SK-N-MC (cell line): ENCODE data around the gene TMBIM1.
A peak's percentile ranks its signal among the peaks of the same experiment; 100 is the strongest.
"Not testable (repeated sequence)": the region's sequence is repeated elsewhere in the genome, so short reads cannot be mapped to it uniquely, and the experiment has no call there.

ENCODE experiments used
- DNase-seq: peaks from one replicate; pipeline ENCODE4 v3.0.0-alpha.2; 2011; ENCODE audit warnings: low read depth, low spot score
- H3K27ac ChIP-seq: fragments of 200-600 bp; sonication (generic); 2 replicates; pipeline ENCODE4 v1.5.1; 2016; ENCODE audit warnings: mixed run types
- H3K36me3 ChIP-seq: fragments of 200-600 bp; sonication (generic); 2 replicates; pipeline ENCODE4 v1.6.1; 2017; ENCODE audit warnings: antibody characterized with exemption, low read length, mixed read lengths; ENCODE audit not compliant: insufficient read depth
- H3K4me3 ChIP-seq: fragments of 200-600 bp; sonication (generic); 2 replicates; pipeline ENCODE4 v1.5.1; 2016
- H3K9ac ChIP-seq: fragments of 200-600 bp; sonication (generic); 2 replicates; pipeline ENCODE4 v1.8.0; 2017; ENCODE audit warnings: mixed run types, mixed read lengths; ENCODE audit not compliant: insufficient read length
- H3K9me3 ChIP-seq: fragments of 200-600 bp; sonication (generic); 2 replicates; pipeline ENCODE4 v1.6.1; 2017; ENCODE audit warnings: low read depth, mild to moderate bottlenecking, antibody characterized with exemption, low read length, moderate library complexity, mixed read lengths
- EZH2 ChIP-seq: fragments of 200-600 bp; sonication (generic); IDR thresholded peaks from one replicate; pipeline ENCODE4 v1.6.1; 2017; ENCODE audit warnings: antibody characterized with exemption
- FOXP2 ChIP-seq: optimal IDR thresholded peaks from 2 replicates; pipeline ENCODE3; 2011; ENCODE audit warnings: mild to moderate bottlenecking, moderate library complexity; ENCODE audit not compliant: insufficient read depth; ENCODE audit errors: extremely low read length, control extremely low read depth
- POLR2AphosphoS5 ChIP-seq: IDR thresholded peaks from 2 replicates; pipeline ENCODE4 v1.6.1; 2012; ENCODE audit warnings: mild to moderate bottlenecking, low read depth, low read length, borderline replicate concordance

Gene TMBIM1

DNA sequence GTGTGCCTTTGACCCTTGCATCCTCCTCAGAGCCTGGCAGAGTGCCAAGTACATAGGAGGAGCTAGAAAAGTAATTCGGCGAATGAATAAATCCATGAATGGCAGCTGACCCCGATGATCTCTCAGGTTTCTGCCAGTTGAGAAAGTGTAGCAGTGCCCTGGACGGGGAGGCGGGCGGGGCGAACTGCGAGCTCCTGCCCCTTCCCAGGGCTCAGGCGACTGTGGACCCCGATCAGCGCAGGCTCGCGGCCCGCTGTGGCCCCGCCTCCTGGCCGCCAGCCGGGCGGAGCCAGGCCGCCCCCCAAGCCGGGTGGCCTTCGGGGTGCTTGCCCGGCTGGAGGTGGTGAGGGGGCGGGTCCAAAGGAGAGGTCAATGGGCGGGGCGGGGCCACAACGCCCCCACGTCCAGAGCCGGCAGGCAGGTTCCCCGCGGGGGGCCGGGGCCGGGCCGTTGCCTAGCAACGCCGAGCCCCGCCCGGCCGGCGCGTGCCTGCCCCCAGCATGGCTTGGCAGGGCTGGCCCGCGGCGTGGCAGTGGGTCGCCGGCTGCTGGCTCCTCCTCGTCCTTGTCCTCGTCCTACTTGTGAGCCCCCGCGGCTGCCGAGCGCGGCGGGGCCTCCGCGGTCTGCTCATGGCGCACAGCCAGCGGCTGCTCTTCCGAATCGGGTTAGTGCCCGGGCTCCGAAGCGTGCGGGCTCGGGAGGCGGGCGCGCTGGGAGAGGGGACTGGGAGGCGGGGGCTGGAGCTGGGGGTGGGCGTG, 30.6 kb upstream of the TMBIM1 start:
- peak overlapping the region; percentile 37 for H3K9ac ChIP-seq

DNA sequence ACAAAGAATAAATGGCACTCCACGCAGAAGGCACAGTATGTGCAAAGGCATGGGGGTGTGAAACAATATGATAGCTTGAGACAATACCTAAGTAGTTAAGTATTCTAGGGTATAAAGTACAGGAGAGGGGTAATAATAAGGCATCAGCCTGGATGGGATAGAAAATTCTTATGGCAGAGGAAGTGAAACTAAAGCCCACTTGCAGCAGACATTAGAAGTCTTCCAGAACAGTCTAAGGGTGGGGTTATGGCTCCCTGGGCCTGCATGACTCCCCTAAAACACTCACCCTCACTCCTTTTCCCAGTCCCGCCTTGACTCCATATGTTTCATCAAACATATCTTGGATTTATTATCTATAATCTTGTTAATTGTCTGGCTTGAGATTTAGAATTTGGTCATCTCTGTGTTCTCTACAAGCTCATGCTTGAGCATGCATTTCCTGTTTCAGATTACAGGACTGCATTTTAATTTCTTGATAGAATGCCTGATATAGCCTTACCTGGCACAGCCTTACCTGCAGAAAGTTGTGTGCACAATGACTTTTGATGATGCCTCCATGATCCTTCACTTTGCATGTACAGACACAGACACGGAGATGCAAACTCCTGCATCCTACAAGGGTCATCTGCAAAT, 28.5 kb upstream of the TMBIM1 start:
- Histone ChIP-seq H3K27ac (peak overlapping the region; percentile 60), H3K9ac (no peak overlapping the region), H3K36me3 (no peaks in the 10 kb centered on the region), H3K9me3 (no peaks in the 10 kb centered on the region), H3K4me3 (no peak overlapping the region)
- TF ChIP-seq FOXP2 (no peak), EZH2 (no peak), POLR2AphosphoS5 (no peak)
- DNase-seq = no peak

More for the DNA sequence above, 30.6 kb upstream of the TMBIM1 start:
- Histone ChIP-seq H3K27ac (peak overlapping the region; percentile 42; the same call in 1 of the 2 replicates), H3K9me3 (no peaks in the 10 kb centered on the region), H3K4me3 (peak overlapping the region; percentile 83), H3K36me3 (no peaks in the 10 kb centered on the region)
- no peak for DNase-seq
- TF ChIP-seq EZH2 = no peak
- no peak for TF ChIP-seq FOXP2
- peak; percentile 67 for TF ChIP-seq POLR2AphosphoS5

DNA sequence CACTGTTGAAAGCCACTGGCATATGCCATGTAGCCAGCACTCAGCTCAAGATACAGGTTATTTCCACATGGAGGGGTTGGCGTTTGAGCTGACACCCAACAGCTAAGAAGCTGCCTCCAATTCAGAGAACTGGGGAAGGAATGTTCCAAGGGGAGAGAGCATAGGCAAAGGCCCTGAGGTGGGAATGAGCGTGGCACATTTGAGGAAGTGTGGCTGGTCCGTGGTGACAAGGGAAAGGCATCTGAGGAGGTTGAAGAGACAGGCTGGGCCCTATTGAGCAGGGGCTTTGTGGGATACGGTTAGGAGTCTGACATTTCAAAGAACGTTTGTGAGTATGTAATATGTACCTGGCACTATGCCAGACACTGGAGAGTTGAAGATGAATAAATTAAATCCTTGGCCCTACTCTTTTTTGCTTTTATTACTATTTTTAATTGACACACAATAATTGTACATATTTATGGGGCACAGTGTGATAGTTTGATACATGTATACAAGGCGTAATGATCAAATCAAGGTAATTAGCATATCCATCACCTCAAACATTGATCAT, 27.6 kb upstream of the TMBIM1 start:
- TF ChIP-seq POLR2AphosphoS5 (no peak), FOXP2 (no peak), EZH2 (no peak)
- no peaks in the 10 kb centered on the region for H3K36me3 ChIP-seq
- no peak for DNase-seq
- no peak overlapping the region; the same call in 1 of the 2 replicates for H3K27ac ChIP-seq
- no peak overlapping the region for H3K4me3 ChIP-seq
- no peak overlapping the region for H3K9ac ChIP-seq
- H3K9me3 ChIP-seq = no peaks in the 10 kb centered on the region

DNA sequence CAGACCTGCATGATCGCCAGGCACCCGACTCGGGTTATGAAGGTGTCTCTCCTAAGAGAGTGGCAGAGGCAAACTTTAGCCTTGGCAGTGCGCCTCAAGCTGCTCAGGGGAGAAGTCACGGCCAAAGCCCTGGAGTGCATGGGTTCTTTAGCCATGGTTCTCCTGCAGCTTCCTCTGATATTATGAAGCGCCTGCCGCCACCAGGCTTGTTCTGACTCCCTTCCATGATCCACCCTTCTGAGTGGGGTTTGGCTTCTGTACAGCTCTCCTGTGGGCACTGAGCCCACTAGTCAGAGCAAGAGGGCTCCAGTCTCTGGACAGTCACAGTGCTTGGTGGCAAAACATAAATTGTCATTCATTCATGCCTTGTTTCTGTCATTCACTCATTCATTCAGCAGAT, 25.9 kb upstream of the TMBIM1 start:
- H3K4me3 ChIP-seq = no peak overlapping the region
- TF ChIP-seq POLR2AphosphoS5 (no peak), FOXP2 (no peak), EZH2 (no peak)
- no peaks in the 10 kb centered on the region for H3K9me3 ChIP-seq
- H3K9ac ChIP-seq = no peak overlapping the region
- no peak overlapping the region for H3K27ac ChIP-seq
- no peak for DNase-seq
- no peaks in the 10 kb centered on the region for H3K36me3 ChIP-seq

DNA sequence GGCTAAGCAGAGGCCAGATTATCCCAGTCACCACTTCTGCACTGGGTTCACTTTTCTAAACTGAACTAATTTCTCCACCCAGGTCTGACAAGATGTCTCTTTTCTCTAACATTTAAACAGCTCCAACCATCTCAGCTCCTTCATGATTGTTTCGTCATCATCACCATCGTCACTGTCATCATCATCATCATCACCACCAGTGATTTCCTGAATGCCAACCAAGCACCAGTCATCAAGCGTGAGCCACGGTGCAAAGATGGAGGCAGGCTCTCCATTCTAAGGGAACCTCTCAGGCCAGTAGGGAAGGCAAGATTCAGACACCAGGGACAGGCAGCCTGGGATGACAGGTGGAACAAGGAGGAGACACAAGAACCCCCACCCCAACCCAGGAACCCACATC, 25.5 kb upstream of the TMBIM1 start:
- DNase-seq = no peak

DNA sequence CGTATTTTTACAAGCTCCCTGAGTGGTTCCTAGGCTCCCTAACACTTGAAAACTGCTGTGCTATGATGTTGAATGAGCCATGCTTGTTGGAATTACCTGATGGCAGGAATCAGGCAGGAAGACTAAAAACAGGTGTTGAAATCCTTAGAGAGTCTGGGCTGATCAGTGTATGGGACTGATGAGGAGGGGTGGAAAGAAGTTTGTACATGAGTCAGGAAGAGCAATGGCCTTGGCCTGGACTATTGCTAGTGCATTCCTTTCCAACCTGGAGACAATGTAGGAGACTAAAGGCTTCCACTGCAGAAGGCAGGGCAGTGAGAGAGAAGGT, 25.0 kb upstream of the TMBIM1 start:
- no peak for TF ChIP-seq FOXP2
- TF ChIP-seq POLR2AphosphoS5 = no peak
- TF ChIP-seq EZH2 = no peak
- DNase-seq = no peak
- Histone ChIP-seq H3K9me3 (no peaks in the 10 kb centered on the region), H3K9ac (no peak overlapping the region), H3K27ac (no peak overlapping the region), H3K36me3 (no peaks in the 10 kb centered on the region), H3K4me3 (no peak overlapping the region)

More for the DNA sequence above, 25.5 kb upstream of the TMBIM1 start:
- Histone ChIP-seq H3K9me3 (no peaks in the 10 kb centered on the region), H3K4me3 (no peak overlapping the region), H3K9ac (no peak overlapping the region), H3K27ac (no peak overlapping the region), H3K36me3 (no peaks in the 10 kb centered on the region)
- no peak for TF ChIP-seq FOXP2
- no peak for TF ChIP-seq EZH2
- no peak for TF ChIP-seq POLR2AphosphoS5

DNA sequence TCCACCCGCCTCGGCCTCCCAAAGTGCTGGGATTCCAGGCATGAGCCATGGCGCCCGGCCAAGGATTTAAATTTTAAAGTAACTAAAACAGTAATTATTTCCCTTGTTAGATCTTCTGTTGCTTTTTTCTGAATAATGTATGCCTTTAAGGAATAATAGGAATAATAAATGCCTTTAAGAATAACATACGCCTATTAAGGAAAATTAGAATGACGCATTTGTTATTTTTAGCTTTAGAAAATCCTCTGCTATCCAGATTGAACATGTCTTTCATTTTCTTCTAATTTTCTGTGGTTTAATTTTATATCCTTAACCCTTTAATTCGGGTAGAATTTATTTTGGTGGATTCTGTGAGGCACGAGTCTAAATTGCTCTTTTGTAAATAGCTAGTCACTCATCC, 23.1 kb upstream of the TMBIM1 start:
- no peaks in the 10 kb centered on the region for H3K9me3 ChIP-seq
- no peaks in the 10 kb centered on the region for H3K36me3 ChIP-seq
- H3K4me3 ChIP-seq = no peak overlapping the region
- TF ChIP-seq FOXP2 (no peak), POLR2AphosphoS5 (no peak), EZH2 (no peak)
- H3K9ac ChIP-seq = no peak overlapping the region
- no peak overlapping the region for H3K27ac ChIP-seq
- DNase-seq = no peak

DNA sequence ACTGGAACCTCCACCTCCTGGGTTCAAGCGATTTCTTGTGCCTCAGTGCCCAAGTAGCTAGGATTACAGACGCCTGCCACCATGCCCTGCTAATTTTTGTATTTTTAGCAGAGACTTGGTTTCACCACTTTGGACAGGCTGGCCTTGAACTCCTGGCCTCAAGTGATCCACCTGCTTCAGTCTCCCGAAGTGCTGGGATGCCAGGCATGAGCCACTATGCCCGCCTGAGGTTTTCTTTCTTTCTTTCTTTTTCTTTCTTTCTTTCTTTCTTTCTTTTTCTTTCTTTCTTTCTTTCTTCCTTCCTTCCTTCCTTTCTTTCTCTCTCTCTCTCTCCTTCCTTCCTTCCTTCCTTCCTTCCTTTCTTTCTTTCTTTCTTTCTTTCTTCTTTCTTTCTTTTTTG, 22.5 kb upstream of the TMBIM1 start:
- H3K9me3 ChIP-seq, H3K9ac ChIP-seq, H3K27ac ChIP-seq, H3K36me3 ChIP-seq, DNase-seq, H3K4me3 ChIP-seq: not testable (repeated sequence)

DNA sequence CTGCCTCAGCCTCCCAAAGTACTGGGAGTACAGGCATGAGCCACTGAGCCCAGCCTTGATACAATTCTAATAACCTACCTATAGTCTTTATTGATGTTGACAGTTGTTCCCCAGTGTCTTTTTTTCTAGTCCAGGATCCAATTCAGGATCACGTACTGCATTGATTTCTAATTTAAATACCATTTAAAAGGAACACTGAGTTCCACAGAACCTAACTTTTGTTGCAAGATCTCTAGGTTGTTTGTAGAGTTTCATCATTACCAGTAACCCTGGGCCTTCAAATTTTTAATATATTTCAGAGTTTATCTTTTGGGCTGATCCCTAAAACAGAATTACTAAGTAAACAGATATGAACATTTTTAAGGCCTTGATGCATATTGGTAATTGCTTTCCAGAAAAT, 21.1 kb upstream of the TMBIM1 start:
- Histone ChIP-seq H3K4me3 (no peak overlapping the region), H3K36me3 (no peaks in the 10 kb centered on the region), H3K27ac (no peak overlapping the region), H3K9ac (no peak overlapping the region), H3K9me3 (no peaks in the 10 kb centered on the region)
- no peak for DNase-seq
- TF ChIP-seq FOXP2 = no peak
- TF ChIP-seq POLR2AphosphoS5 = no peak
- no peak for TF ChIP-seq EZH2
